H1 (cell line): ENCODE results near the gene NRL. TPM values are rescaled to one million over a fixed set of nuclear protein-coding genes. Genes with fewer than 3 reads are reported as not detected.

Experiments used
- BACH1 ChIP-seq: IDR thresholded peaks from 2 replicates; pipeline ENCODE4 v1.6.1; 2012; ENCODE audit warnings: low read length, improper control_type of control experiment
- CTBP2 ChIP-seq: IDR thresholded peaks from 2 replicates; pipeline ENCODE4 v1.7.0; 2011; ENCODE audit warnings: borderline replicate concordance, mild to moderate bottlenecking, moderate library complexity, mixed read lengths, low read length; ENCODE audit not compliant: insufficient read depth, insufficient read length
- polyA plus RNA-seq, 7 experiments: library from polyadenylated mRNA; depleted of rRNA in 3 of 7; stranded (reverse) in 5 of 7; unstranded in 2 of 7; fragments of >200 nt in 5 of 7; fragments of 200-250 nt in 2 of 7; gene quantifications; 1 replicate in 5 of 7; 2 replicates in 1 of 7; 4 replicates in 1 of 7; pipeline versions ENCODE4 v1.2.1 to v1.2.3, GENCODE V29; 2011 to 2013; ENCODE audit warnings: missing spikeins in 2 of 7, mixed read lengths in 2 of 7
- total RNA-seq: library from RNA; stranded (reverse); fragmentation: NEBNext Ultra II Directional; extraction: Animal tissue kit (Norgen Biotek cat#: 25700); gene quantifications from 2 replicates; pipeline ENCODE4 v1.2.1, GENCODE V29; 2021

Gene NRL
- total and polyA plus RNA-seq, 2 of the 8 experiments (the other 6 are each of a cell fraction or from before 2014, with no cell fraction given), result 1.1 to 2.2 TPM

DNA sequence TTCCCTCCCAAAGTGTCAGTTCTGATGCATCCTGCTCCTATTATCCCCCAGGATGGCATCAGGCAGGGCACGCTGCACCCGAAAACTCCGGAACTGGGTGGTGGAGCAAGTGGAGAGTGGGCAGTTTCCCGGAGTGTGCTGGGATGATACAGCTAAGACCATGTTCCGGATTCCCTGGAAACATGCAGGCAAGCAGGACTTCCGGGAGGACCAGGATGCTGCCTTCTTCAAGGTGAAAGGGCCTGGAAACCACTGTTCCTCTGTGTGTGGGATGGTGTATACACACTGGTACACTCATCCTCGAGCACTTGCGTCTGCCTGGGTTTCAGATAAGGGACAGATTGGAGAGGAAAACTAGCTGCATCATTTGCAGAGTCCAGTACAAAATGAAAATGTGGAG lies 47.3 kb upstream of the NRL start (continued):
- no peak for TF ChIP-seq CTBP2
- TF ChIP-seq BACH1, result no peak
- TF ChIP-seq, all 59 proteins: peak for 0
